Osteoblast (primary cell): Measurements from ENCODE around the gene SEMA3G. TPM values are rescaled to one million over a fixed set of nuclear protein-coding genes. Genes with fewer than 3 reads are reported as not detected.
A peak's percentile ranks its signal among the peaks of the same experiment; 100 is the strongest.

Experiments
- DNase-seq: peaks from one replicate; pipeline ENCODE4 v3.0.0; 2011; ENCODE audit warnings: low spot score, mixed read lengths; ENCODE audit not compliant: insufficient read length; ENCODE audit errors: missing footprints
- H2AFZ ChIP-seq: 2 replicates; pipeline ENCODE4 v1.6.0; 2011; ENCODE audit warnings: mild to moderate bottlenecking, low read length
- H3K27ac ChIP-seq: 2 replicates; pipeline ENCODE4 v1.5.1; 2011; ENCODE audit warnings: mild to moderate bottlenecking, low read depth, low read length, moderate library complexity
- H3K27me3 ChIP-seq: 2 replicates; pipeline ENCODE4 v1.6.0; 2012; ENCODE audit warnings: mild to moderate bottlenecking, control low read depth, inconsistent platforms, low read length, moderate library complexity; ENCODE audit not compliant: insufficient read depth
- H3K36me3 ChIP-seq: 2 replicates; pipeline ENCODE4 v1.5.1; 2011; ENCODE audit warnings: mild to moderate bottlenecking, low read length, control low read depth, moderate library complexity; ENCODE audit not compliant: insufficient read depth
- H3K4me1 ChIP-seq: 2 replicates; pipeline ENCODE4 v1.5.1; 2011; ENCODE audit warnings: mild to moderate bottlenecking, low read length, control low read depth, moderate library complexity; ENCODE audit not compliant: insufficient read depth
- H3K4me2 ChIP-seq: 2 replicates; pipeline ENCODE4 v1.6.0; 2011; ENCODE audit warnings: mild to moderate bottlenecking, low read length; ENCODE audit not compliant: insufficient read depth
- H3K4me3 ChIP-seq: fragments of 200-600 bp; sonication (generic); 3 replicates; pipeline ENCODE4 v1.5.1; 2012; ENCODE audit warnings: mild to moderate bottlenecking, low read length, inconsistent platforms; ENCODE audit not compliant: insufficient read depth
- H3K79me2 ChIP-seq: 2 replicates; pipeline ENCODE4 v1.6.0; 2012; ENCODE audit warnings: mild to moderate bottlenecking, low read length, control low read depth, inconsistent platforms; ENCODE audit not compliant: insufficient read depth
- H3K9me3 ChIP-seq: 2 replicates; pipeline ENCODE4 v1.5.1; 2011; ENCODE audit warnings: low read depth, low read length, control low read depth
- H4K20me1 ChIP-seq: 2 replicates; pipeline ENCODE4 v1.6.0; 2012; ENCODE audit warnings: mild to moderate bottlenecking, low read length, control low read depth; ENCODE audit not compliant: insufficient read depth
- CTCF ChIP-seq: IDR thresholded peaks from 2 replicates; pipeline ENCODE4 v1.5.1; 2011; ENCODE audit warnings: mild to moderate bottlenecking, low read depth, low read length, moderate library complexity; ENCODE audit errors: extremely low read depth
- total RNA-seq: library from RNA; depleted of rRNA; stranded (reverse); fragments of >200 nt; gene quantifications from 2 replicates; pipeline ENCODE4 v1.2.3, GENCODE V29; 2012

Gene SEMA3G
- total RNA-seq, 1 donor: not detected

- Histone ChIP-seq H3K4me3 (no peak overlapping the region), H2AFZ (no peak overlapping the region), H3K27ac (no peak overlapping the region), H3K9me3 (no peaks in the 10 kb centered on the region), H3K36me3 (no peaks in the 10 kb centered on the region), H3K27me3 (no peaks in the 10 kb centered on the region), H4K20me1 (no peaks in the 10 kb centered on the region), H3K4me1 (no peaks in the 10 kb centered on the region), H3K4me2 (no peak overlapping the region), H3K79me2 (no peaks in the 10 kb centered on the region)
- TF ChIP-seq CTCF: peak; percentile 99
- peak; percentile 95 for DNase-seq
These were observed 2.0 kb upstream of the SEMA3G start for GRCh38 chr3:52446631-52447511.

GRCh38 chr3:52446042-52446441 is 1.1 kb upstream of the SEMA3G start:
- H3K4me2 ChIP-seq: no peak overlapping the region
- H2AFZ ChIP-seq: no peak overlapping the region
- H3K27me3 ChIP-seq: no peaks in the 10 kb centered on the region
- TF ChIP-seq CTCF: no peak
- no peaks in the 10 kb centered on the region for H3K36me3 ChIP-seq
- H3K4me1 ChIP-seq: no peaks in the 10 kb centered on the region
- H3K9me3 ChIP-seq: no peaks in the 10 kb centered on the region
- no peaks in the 10 kb centered on the region for H3K79me2 ChIP-seq
- no peak overlapping the region for H3K27ac ChIP-seq
- no peaks in the 10 kb centered on the region for H4K20me1 ChIP-seq
- no peak overlapping the region for H3K4me3 ChIP-seq
- no peak for DNase-seq

DNA sequence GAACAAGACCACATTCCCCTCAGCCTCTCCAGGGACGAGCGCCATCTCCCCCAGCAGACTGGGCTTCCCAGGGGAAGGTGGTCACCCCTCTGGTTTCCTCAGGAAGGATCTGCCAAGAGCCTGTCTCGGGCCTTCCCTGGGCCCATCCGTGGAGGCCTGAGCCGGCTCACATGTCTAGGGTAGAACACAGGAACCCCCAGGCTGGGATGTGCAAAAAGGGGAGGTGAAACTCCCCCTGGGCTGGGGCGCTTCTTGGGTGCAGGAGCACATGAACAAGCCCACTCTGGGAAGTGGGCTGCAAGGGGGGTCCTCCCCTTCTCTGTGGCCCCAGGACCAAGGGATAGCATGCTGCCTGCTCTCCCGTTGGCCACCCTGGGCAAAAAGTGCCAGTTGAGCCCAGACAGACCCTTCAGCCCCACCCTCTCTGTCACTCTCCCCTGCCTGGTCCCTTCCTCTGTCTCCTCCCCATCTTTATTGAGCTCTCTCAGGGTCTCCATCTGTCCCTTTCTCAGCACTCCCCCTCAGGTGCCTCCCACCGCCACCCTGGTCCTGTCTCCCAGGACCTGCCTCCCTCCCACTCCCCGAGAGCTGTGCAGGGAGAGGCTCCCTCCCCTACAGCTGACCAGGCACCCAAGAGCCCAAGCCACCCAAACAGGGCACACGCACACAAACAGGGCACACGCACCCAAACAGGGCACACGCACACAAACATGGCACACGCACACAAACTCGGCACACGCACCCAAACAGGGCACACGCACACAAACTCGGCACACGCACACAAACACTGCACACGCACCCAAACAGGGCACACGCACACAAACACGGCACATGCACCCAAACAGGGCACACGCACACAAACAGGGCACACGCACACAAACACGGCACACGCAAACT is 864 bp downstream of the SEMA3G start:
- Histone ChIP-seq H3K27me3 (no peaks in the 10 kb centered on the region), H3K79me2 (no peaks in the 10 kb centered on the region), H3K4me3 (no peak overlapping the region), H2AFZ (no peak overlapping the region), H3K4me1 (no peaks in the 10 kb centered on the region), H3K4me2 (no peak overlapping the region), H3K9me3 (no peaks in the 10 kb centered on the region), H4K20me1 (no peaks in the 10 kb centered on the region), H3K27ac (no peak overlapping the region), H3K36me3 (no peaks in the 10 kb centered on the region)
- TF ChIP-seq CTCF: no peak
- no peak for DNase-seq

GRCh38 chr3:52443268-52443610 is 1.7 kb downstream of the SEMA3G start:
- no peak for TF ChIP-seq CTCF
- no peak overlapping the region for H3K4me2 ChIP-seq
- H3K36me3 ChIP-seq: no peaks in the 10 kb centered on the region

More at GRCh38 chr3:52443268-52443610, 1.7 kb downstream of the SEMA3G start:
- no peak overlapping the region for H3K27ac ChIP-seq
- no peaks in the 10 kb centered on the region for H4K20me1 ChIP-seq
- no peaks in the 10 kb centered on the region for H3K79me2 ChIP-seq
- DNase-seq: peak; percentile 74
- H3K9me3 ChIP-seq: no peaks in the 10 kb centered on the region
- no peak overlapping the region for H2AFZ ChIP-seq
- no peaks in the 10 kb centered on the region for H3K27me3 ChIP-seq
- no peak overlapping the region for H3K4me3 ChIP-seq
- no peaks in the 10 kb centered on the region for H3K4me1 ChIP-seq
